Activated CD4-positive, alpha-beta T cell treated with anti-CD3 and anti-CD28 coated beads for 48 hours (primary cell): ENCODE data around the gene EPHA4.

Experiments used
- DNase-seq: peaks from one replicate; pipeline ENCODE4 v3.0.0-alpha.2; 2020

The EPHA4 gene

GRCh38 chr2:221571025-221571550 lies 1.0 kb downstream of the EPHA4 start:
- peak; percentile 40 for DNase-seq

- DNase-seq = peak; percentile 15
These were observed 1.7 kb downstream of the EPHA4 start for GRCh38 chr2:221570321-221570935.

DNA sequence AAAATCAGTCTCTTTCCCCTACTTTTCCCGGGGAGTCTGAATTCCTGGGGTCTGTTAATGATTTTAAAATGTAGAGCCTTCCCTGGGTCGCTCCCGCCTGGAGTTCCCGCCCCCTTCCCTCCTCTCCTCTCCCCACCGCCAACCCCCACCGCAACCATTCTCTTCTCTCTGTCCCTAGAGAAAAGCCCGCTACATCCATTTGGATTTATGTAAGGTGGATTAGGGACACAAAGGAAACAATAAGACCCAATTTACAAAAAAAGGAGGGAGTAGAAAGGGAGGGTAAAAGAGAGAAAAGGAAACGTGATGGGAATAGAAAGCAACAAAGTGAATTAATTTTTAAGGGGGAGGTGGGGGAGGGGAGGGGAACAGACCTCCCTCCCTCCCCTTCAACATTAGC lies 2.2 kb downstream of the EPHA4 start:
- DNase-seq = no peak

DNA sequence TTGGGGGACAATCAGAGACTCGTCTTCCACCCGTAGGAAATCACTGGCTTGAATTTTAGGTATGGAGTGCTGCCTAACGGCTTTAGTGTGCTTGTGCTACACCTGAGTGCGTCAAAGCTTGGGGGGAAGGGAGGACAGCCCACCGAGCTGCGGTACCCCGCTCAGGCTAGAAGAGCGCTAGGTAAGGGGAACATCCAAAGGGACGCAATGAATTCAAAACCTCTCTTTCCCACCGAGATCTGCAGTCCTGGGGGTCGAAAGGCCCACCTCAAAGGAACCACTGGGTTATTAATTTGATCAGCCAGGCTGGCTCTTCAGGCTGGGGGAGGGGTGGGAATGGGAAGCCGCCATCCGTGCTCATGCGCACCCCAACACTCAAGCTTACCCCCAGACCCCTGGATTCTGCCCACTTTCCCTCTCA lies 2.7 kb downstream of the EPHA4 start:
- no peak for DNase-seq

DNA sequence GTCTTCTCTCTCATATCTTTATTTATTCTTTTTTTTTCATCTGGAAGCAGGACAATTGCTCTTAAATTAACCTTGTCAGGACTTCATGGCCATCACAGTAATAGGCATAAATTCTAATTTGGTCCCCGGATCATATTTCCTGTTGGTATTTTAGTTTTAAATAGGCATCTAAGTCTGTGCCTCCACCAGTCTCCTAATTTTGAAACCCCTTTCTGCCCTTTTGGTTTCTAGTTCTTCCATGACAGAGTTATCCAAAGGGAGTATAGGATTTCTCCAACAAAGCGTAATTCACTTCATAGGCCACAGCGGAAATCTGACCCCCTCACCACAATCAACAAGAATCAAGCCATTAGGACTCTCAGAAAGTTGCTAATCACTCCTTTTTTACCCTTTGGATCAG lies 3.8 kb downstream of the EPHA4 start:
- DNase-seq = no peak

GRCh38 chr2:221567809-221568208 lies 4.3 kb downstream of the EPHA4 start:
- DNase-seq = no peak

DNA sequence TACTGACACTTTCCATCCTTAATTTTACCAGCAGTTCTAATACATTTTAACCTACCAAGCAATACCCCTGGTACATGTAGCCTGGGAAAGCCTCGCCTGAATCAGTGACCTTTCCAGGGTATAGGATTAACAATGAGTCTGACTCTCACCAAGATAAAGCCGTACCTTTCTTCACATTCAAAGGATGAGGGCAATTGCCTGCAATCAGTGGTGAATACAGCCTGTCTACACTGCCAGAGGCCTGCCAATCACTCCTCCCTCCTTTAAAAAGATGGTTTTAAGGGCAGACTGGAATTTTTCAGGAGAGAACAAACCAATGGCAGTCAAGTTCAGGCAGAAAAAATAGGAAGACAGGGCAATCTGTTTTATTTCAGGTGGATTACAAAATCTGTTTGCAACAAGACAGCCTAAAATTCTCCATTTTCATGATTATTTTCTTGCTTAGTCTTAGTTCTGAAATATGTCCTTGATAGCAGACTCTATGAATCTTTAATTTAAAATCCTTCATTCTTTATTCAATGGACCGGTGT lies 4.8 kb downstream of the EPHA4 start:
- DNase-seq = no peak

GRCh38 chr2:221563270-221563985 lies 8.7 kb downstream of the EPHA4 start:
- DNase-seq = no peak

DNA sequence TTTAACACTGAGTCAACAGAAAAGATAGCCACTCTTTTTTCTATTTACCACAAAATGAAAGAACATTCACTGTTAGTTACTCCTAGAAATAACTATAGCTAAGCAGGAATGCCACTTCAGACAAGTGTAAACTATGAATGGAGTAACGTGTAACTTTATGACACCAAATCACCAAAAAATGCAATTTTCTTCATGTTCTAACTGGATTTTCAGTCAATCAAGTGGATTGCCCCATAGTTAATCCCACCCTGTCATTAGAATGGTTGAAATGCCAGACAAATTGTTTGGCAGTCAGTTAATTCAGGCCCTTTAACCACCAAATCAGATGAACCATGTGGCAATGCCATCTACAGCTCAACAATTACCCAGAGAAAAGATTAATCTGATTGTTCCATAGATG lies 9.9 kb downstream of the EPHA4 start:
- DNase-seq = no peak

GRCh38 chr2:221561770-221562169 lies 10.3 kb downstream of the EPHA4 start:
- DNase-seq = no peak

DNA sequence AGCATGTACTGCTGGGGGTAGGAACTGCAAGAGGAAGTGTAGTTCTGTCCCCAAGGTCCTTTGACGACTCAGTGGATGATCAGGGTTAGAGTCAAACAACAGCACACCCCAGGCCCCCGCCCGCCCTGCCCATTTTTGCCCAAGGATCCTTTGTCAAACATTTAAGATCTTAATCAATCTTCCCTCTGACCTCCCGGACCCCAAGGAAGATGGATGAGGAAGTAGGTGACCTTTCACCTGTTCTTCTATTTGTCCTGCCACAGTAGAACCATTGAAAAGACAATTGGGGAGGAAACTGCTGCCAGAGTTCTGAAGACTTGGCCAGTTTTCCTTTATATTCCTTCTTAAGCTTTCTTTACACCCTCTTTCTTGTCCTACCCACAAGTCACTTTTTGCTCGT lies 12.1 kb downstream of the EPHA4 start:
- no peak for DNase-seq

- no peak for DNase-seq
These were observed 14.0 kb downstream of the EPHA4 start for GRCh38 chr2:221558107-221558506.

GRCh38 chr2:221555494-221555846 lies 16.6 kb downstream of the EPHA4 start:
- DNase-seq = no peak

- DNase-seq = no peak
These were observed 17.2 kb downstream of the EPHA4 start for GRCh38 chr2:221554769-221555493.

GRCh38 chr2:221553333-221553732 lies 18.8 kb downstream of the EPHA4 start:
- DNase-seq = no peak

GRCh38 chr2:221552291-221552690 lies 19.8 kb downstream of the EPHA4 start:
- DNase-seq = no peak

- no peak for DNase-seq
These were observed 20.2 kb downstream of the EPHA4 start for GRCh38 chr2:221551864-221552263.

- DNase-seq = no peak
These were observed 23.0 kb downstream of the EPHA4 start for GRCh38 chr2:221549143-221549542.

DNA sequence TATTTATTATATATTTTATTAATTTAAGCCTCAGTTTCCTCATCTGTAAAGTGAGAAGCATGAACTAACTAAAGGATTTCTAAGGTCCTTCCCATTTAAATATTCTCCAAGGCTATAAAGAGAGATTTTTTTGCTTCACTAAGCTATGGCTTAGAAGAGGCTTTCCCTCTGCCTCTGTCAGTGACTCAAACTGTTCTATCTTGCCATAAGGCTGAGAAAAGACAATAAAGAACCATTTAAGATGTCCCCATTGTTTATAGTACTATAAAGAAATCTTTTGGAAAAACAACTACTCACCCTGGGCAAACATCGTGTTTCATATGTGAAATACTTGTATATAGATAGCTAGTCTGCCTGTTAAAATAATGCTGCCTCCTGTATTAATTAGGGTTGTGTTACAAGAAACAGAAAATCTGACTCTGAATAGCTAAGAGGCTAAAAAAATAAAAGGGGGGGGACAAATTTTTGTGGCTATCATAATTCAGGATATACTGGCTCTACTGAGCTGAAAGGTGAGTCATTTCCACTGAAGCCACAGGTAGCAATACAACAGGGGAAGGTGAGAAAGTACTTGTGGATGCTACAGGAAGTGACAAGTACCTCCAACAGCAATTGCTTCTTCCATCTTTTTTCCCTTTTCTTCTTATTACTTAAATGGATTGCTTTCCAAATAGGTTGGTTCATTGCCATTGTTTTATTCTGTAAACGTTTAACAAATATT lies 25.4 kb downstream of the EPHA4 start:
- no peak for DNase-seq

DNA sequence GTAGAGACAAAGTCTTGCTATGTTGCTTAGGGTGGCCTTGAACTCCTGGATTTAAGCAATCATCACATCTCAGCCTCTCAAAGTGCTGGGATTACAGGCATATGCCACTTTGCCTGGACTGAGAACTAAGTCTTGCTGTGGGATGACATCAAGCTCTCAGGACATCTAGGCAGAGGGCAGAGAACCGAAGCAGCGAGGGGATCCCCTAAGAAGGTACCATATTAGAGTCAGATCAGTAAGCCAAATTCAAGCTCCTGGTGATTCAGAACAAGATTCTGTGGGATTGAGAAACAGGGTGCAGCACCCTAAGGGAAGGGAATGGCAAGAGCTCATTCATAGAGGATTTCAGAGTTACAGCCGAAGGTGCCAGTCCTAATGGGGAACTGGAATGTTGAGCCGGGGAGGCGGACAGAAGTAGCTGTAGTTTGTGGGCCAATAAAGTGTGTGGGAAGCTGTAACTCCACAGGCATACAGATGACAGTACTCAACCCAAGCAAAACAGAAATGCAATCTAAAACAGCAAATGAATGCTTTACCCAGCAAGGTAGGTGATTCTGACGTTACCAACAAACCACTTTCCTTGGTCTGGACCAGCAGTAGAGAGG lies 30.9 kb downstream of the EPHA4 start:
- DNase-seq = no peak

GRCh38 chr2:221539246-221539645 lies 32.9 kb downstream of the EPHA4 start:
- no peak for DNase-seq

GRCh38 chr2:221535824-221536223 lies 36.3 kb downstream of the EPHA4 start:
- DNase-seq = no peak

DNA sequence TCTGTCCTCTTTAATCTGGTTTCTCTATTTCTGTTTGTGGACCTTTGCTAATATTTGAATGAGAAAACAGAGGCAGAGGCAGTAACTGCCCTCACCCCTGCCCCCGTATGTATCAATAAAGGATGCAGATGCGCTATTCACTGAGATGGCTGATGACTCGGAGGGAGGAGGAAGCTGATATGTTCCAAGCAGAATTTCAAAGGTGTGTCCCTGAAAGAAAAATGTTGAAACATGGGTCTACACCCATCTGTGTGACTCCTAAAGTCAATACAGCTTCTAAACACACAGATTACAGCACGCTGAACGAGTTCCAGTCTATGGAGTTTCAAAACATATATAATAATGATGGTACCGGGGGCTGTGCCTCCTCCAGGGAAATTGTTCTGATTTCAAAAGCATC lies 38.8 kb downstream of the EPHA4 start:
- no peak for DNase-seq
